GM12801 (cell line): ENCODE data around the gene STXBP6.

Source experiments
- CTCF ChIP-seq: IDR thresholded peaks from one replicate; pipeline ENCODE4 v1.5.1; 2011; ENCODE audit warnings: control low read depth; ENCODE audit not compliant: insufficient read length; ENCODE audit errors: extremely low read depth

Gene STXBP6

GRCh38 chr14:25044106-25044698, 5.7 kb downstream of the STXBP6 start:
- TF ChIP-seq CTCF, result no peak

- no peak for TF ChIP-seq CTCF
These were observed 7.3 kb downstream of the STXBP6 start for GRCh38 chr14:25042362-25043299.

- no peak for TF ChIP-seq CTCF
These were observed 8.0 kb downstream of the STXBP6 start for GRCh38 chr14:25041898-25042297.

- no peak for TF ChIP-seq CTCF
These were observed 8.5 kb downstream of the STXBP6 start for GRCh38 chr14:25041484-25041883.

GRCh38 chr14:25039933-25040332, 10.0 kb downstream of the STXBP6 start:
- TF ChIP-seq CTCF, result no peak

- no peak for TF ChIP-seq CTCF
These were observed 11.8 kb downstream of the STXBP6 start for GRCh38 chr14:25038044-25038668.

GRCh38 chr14:25037032-25037431, 12.9 kb downstream of the STXBP6 start:
- no peak for TF ChIP-seq CTCF
